Gastroesophageal sphincter (tissue), 3 donors: Measurements from ENCODE around the gene ADARB1.

Source experiments
- POLR2A ChIP-seq, 2 donors: fragments of 450-650 bp; IDR thresholded peaks; one replicate each; pipeline ENCODE4 v1.6.1; 2017; ENCODE audit warnings: antibody characterized with exemption in 2 of 2, mild to moderate bottlenecking in 2 of 2, moderate library complexity in 1 of 2
- TF ChIP-seq, protein P1 (sequence below), 4 experiments: fragments of 200-600 bp in 2 of 4; fragments of 450-650 bp in 2 of 4; sonication (generic) in 1 of 4; IDR thresholded peaks; one replicate each; pipeline ENCODE4 v1.5.1; 2017 to 2019; ENCODE audit warnings: antibody characterized with exemption in 4 of 4, mild to moderate bottlenecking in 2 of 4, moderate library complexity in 2 of 4

DNA sequence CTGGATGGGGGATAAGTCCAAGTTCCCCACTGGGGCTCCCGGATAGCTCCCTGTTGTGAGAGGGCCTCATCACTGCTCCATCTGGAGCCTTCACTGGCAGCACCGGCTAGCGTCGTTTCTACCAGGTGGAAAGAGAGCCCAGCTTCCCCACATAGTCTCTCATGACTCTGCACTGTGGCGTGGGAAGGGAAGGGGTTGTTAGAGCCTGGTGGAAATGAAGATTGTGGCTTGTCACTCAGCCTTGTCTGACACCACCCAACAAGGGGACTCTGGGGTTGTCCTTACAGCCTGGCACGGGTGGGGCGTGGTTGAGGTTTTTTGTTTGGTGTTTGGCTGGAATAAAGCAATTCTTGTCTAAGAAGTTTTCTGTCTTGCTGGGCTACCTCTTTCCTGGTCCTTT lies 94.6 kb downstream of the ADARB1 start:
- TF ChIP-seq, protein P1, sequence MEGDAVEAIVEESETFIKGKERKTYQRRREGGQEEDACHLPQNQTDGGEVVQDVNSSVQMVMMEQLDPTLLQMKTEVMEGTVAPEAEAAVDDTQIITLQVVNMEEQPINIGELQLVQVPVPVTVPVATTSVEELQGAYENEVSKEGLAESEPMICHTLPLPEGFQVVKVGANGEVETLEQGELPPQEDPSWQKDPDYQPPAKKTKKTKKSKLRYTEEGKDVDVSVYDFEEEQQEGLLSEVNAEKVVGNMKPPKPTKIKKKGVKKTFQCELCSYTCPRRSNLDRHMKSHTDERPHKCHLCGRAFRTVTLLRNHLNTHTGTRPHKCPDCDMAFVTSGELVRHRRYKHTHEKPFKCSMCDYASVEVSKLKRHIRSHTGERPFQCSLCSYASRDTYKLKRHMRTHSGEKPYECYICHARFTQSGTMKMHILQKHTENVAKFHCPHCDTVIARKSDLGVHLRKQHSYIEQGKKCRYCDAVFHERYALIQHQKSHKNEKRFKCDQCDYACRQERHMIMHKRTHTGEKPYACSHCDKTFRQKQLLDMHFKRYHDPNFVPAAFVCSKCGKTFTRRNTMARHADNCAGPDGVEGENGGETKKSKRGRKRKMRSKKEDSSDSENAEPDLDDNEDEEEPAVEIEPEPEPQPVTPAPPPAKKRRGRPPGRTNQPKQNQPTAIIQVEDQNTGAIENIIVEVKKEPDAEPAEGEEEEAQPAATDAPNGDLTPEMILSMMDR (IDR thresholded peaks at IDR 0.05), result no peak
- TF ChIP-seq POLR2A (IDR thresholded peaks at IDR 0.05), result no peak
